Activated T-cell treated with anti-CD3 and anti-CD28 coated beads, Interleukin-2, amount 50 U/mL, for 1 hour (primary cell): Measurements from ENCODE around the gene KCNIP1.
"Not testable (repeated sequence)": the region's sequence is repeated elsewhere in the genome, so short reads cannot be mapped to it uniquely, and the experiment has no call there.

Source experiments
- DNase-seq: peaks from one replicate; pipeline ENCODE4 v3.0.0-alpha.2; 2020

Gene KCNIP1

DNA sequence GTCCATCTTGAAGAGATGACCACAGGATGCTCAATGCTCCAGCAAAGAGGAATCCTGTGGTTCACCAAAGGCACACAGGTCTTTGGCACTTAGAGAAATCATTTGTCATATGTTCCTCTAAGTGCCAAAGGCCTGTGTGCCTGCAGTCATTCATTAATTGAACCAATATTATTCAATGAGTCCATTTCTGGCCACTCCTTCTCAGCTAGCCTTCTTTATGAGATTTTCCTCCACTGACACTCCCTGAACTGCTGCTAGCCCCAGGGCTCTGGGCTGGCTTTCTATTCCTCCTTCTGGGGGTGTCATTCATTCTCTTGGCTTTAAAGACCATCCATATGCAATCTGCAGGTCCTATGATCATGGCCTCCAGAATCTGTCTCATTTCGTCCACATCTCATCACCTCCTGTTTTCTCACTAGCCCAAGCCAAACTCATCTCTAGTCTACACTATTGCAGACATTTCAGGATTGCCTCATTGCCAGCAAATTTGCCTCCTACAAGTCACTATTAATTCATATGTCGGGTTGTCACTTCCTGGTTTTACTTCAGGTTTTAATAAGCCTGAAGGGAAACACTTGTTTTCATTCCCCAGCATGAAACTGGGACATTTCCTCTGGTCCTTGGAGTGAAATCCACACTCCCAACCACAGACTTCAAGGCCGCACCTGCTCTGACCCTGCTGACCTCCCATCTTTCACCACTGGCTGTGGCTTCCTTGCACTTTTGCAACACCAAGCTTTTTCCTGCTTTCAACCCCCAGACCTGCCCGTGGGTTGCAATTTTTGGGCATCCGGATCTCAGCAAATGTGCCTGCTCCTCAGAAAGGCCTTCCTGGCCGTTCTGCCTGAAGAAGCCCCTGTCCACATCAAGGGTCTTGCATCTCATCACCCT lies 35.1 kb downstream of the KCNIP1 start:
- no peak for DNase-seq

DNA sequence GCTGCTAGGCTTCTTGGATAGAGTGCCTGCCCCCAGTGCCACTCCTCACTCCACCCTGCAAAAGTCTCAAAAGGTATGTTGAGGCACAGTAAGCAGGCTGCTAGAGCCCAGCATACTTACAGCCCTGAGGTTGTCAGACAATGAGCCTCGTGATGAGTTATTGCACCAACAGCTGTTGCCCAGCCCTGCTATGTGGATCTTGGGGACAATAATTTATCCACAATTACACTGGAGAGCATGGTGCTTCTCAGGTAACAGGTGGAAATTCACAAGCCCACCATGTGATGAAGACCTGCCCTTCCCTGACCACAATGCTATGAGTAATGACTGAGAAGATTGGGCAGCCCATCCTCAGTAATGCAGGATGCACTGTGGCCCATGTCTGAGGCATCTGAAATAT lies 36.5 kb downstream of the KCNIP1 start:
- DNase-seq: no peak

DNA sequence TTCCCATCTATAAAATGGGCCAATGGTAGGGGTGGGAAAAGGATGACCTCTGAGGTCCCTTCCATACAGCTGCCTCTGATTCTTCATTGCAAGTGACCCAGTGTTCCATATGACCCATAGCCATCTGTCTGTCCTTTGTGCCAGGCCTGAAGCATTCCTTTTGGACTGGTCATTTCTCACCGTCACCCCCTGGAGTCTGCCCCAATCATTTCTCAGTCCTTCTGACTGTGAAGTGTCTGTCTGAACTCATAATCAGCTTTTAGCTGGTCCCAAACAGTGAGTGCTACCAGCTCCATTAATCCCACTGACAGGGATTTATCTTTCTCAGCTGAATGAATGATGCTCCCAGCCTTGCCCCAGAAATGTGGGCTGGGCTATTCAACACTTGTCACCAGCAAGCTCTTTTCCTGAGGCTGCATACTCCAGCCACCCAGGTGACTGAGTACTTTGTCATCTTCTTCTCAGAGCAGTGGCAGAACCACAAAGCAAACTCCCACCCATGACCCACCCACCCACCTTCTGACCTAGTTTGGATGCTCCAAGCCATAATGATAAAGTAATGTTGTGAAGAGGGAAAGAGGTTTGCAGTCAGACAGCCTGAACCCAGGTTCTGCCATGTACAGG lies 37.4 kb downstream of the KCNIP1 start:
- DNase-seq: no peak

DNA sequence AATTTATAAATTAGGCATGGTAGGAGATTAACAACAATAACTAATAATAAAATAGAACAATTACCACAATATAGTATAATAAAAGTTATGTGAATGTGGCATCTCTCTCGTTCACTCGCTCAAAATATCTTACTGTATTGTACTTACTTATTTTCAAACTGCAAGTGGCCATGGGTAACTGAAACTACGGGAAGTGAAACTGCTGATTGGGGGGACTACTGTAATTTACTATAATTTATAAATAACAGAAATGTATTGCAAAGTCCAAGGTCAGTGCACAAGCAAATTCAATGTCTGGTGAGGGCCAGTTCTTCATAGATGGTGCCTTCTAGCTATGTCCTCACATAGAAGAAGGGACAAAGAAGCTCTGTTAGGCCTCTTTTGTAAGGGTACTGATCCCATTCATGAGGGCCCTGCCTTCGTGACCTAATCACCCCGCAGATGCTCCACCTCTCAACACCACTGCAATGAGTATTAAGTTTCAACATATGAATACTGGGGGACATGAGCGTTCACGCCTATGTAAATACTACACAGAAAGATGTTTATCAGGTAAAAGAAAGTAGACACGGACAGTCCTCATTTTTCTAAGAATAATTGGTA lies 39.0 kb downstream of the KCNIP1 start:
- DNase-seq: no peak

DNA sequence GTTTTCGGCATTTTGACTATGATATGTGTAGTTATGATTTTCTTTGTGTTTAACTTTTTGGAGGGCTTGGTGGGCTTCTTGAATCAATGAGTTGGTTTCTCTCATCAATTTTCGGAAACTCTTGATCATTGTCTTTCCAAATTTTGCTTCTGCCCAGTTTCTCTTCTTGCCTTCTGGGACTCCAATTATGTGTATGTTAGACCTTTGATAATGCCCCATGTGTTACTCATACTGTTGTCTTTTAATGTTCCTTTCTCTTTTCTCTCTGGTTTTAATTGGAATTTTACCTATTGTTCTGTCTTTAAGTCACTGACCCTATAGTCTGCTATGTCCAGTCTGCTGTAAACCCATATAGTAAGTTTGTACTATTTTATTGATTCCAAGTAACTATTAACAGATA lies 41.5 kb downstream of the KCNIP1 start:
- DNase-seq: no peak

DNA sequence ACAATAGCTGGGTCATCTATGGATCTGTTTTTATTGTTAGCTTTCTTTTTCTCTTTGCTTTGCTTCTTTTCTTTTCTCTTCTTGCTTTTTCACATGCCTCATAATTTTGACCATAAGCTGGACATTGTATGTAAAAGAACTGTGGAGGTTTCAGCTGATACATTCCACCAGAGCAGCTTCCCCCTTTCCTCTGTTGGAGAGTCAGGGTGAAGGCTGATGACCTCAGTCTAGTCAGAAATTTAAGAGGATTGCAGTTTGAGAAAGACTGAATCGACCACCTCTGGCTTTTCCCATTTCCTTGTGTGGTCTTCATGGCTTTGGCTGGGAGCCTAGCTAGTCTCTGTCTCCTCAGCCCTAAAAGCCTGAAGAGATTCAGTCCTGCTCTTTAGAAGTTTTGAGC lies 42.0 kb downstream of the KCNIP1 start:
- no peak for DNase-seq

DNA sequence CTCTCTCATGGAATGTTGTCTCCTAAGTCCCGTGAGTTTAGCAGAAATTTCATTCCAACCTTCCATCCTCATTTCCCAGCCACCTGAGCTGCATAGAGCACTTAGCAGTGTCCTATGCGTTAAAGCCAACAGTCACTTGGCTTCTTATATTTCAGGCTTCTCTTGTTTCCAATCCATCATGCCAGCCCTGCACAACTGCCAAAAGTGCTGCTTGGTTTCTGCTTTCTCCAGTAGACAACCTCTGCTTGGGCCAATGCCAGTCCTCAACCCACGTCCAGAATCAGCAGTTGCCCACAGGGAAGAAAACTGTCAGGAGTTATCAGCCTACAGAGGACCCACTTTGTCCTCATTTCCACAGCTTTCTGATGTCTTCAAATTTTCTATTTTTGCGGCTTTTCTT lies 42.5 kb downstream of the KCNIP1 start:
- DNase-seq: no peak

DNA sequence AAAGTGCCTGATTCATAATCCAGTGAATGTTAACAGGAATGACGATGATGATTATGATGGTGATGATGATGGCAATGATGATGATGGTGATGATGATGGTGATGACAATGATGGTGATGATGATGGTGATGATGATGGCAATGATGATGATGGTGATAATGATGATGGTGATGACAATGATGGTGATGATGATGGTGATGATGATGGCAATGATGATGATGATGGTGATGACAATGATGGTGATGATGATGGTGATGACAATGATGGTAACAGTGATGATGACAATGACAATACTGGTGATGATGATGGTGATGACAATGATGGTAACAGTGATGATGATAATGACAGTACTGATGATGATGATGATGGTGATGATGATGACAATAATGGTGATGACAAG lies 46.6 kb downstream of the KCNIP1 start:
- DNase-seq: not testable (repeated sequence)

DNA sequence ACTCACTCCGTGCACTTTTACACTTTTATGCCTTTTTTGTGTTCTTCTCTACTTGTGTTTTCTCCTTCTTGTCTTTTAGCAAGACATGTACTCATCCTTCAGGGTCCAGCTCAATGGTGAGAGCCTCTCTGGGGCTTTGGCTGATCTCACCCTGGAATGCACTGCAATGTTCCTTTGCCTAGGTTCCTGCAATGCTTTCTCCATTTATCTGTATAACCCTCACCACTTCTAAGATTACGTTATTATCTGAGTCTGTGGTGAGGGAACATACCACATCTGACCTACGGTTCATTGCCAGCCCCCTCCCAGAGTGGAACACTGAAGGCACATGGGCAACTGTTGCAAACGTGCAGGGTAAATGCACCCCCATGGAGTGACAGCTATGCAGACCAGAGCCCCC lies 47.3 kb downstream of the KCNIP1 start:
- DNase-seq: no peak

DNA sequence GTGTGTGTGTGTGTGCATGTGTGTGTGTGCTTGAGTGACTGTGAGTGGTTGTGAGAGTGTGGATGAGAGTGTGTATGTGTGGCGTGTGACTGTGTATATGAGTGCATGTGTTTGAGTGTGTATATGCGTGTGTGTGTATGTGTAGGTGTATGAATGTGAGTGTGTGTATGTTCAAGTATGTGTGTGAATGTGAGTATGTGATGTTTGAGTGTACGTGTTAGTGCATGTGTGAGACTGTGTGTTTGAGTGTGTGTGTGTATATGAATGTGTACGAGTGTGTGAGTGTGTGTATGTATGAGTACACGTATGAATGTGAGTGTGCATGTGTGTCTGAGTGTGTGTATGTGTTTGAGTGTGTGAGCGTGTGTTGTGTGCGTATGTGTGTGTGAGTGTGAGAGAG lies 47.8 kb downstream of the KCNIP1 start:
- no peak for DNase-seq

DNA sequence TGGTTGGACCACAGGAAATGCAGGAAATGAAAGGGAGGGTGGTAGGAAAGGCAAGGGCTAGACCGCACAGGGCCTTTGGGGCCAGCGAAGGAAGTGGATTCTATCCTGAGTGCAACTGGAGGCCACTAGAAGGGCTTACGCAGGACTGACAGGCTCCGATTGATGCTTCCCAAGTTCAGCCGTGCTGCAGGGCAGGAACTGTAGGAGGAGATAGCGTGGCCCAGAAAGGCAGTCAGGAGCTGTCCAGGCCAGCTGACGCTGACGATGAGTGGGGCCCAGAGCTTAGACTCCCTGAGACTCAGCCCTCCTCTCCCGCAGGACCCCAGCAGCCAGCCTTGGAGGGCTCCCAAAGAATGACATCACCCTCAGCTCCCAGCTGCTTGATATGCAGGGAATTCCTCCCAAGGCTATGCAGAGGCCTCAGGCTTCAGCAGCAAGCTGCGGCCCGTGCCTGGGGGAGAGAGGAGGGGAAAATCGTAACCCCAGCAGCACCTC lies 48.8 kb downstream of the KCNIP1 start:
- no peak for DNase-seq

DNA sequence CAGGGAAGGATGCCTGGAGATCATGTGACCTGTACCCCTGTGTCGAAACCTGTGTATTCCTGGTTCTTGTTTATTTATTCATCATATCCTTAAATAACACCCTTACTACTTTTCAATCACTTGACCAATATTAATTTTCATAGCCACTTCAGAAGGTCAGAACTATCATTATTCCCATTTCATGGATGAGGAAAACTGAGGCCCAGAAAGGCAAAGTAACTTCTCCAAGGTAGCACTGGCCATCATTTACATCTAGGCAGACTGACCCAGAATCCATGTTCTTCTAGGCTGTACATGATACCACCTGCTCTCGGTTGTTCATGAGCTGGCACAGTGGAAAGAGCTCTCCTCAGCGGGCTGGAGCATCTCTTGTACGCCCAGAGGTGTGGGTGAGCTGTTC lies 49.4 kb downstream of the KCNIP1 start:
- DNase-seq: no peak

DNA sequence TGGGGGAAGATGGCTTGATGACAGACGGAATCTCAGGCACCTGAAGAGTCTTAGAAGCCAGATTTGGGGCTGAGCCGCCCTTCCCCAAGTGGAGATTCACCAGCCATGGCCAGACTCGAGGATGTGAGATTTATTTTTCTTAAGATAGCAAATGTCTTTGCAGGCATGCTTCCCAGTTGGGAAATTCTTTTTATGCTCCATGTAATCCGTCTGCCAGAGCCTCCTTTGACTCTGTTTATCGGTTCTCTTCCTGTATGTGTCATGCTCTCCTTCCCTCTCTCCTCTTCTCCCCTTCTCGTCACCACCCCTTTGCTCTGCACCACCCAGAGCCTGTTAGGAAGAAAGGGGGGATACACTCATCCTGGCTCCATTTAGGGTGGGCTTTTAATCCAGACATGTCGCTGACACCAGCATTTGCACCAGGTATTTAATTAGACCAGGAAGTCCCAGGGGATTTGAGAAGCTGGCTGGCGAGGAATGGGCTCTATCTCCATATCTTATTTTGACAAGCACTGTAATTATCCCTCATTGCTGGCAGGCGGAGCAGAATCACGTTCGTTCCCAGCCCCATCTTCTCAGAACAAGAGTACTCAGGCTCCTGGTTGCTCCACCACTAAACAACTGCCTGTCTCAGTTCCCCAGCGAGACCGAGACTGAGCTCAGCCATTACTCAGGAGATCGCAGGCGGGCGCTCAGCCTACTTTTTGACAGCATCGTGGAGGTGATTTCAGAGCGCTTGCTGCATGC lies 50.9 kb downstream of the KCNIP1 start:
- DNase-seq: no peak

DNA sequence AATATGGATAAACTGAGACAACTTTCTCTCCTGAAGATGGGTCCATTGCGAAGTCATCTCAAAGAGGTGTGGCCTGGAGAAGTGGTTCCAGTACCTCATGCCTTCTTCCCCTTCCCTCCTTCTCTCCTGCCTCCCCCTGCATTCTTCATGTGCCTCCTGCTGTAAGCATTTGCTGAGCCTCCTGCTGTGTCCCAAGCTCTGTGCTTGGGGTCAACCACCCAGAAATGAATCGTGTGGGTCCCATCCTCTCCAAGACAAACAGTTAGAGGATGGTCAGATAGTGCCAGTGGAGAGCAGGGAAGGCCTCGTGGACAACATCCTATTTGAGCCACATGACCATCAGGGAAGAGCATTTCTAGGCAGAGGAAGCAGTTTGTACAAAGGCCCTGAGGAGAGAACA lies 53.5 kb downstream of the KCNIP1 start:
- DNase-seq: no peak

DNA sequence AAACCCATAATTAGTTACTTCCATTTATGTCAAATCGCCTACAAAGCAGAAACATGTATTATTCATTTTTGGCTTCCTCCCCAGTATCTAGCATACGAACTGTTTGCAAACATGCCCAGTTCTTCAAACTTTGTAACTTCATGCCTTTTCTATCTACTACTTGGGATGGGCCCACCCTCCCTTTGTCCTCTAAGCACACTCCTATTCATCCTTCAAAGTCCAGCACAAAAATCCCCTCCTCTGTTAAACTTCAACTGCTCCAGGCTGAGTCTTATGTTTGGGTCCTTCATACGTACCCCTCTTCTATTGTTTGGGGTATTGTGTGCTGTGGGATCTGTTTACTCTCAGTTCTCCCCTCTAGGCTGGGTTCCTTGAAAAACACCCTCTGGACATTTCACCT lies 55.5 kb downstream of the KCNIP1 start:
- DNase-seq: no peak

DNA sequence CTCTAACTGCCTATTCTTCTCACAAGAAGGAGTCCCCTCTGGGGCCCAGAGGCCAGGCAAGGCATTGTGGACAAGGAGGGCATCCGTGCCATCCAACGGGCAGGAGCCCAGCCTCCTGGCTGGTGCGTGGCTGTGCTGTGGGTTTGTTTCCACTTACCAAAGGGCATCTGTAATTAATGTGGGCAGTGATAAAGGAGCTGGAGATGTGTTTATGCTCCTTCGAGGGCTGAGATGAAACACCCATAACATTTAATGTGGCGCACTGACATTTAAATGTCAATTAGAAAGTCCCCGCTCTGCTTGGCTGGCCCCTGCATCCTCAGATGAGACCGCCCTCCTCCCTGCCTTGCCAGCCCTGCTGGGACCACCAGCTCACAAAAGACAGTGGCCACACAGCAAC lies 57.1 kb downstream of the KCNIP1 start:
- DNase-seq: no peak

DNA sequence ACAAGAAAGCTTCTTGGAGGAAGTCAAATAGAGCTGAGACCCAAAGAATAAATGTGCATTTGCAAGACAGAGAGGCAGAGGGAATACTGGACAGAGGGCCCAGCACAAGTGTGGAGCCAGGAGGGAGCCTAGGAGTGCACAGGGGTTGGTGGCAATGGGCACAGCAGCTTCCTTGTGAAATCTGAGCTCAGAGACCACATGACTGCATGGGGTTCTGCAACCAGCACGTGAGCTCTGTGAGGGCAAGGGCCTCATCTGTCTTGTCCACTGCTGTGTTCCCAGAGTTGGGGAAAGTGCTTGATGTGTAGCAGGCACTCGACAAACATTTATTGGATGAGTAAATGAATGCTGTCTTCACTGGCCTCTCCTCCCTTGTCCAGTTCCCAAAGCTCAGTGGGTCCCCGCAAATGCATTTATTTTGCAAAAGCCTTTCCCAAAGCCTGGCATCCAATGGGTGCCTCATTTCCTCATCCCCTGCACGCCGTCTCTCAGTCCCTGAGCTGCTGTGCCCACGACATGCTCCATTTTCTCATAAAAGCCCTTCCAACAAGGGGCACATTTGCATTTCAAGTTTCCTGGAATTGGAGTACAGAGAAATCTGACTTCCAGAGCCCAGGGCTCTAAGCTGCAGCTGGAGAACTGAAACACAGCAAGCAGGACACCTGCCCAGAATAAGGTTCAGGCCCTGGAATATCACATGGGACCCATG lies 58.5 kb downstream of the KCNIP1 start:
- no peak for DNase-seq

DNA sequence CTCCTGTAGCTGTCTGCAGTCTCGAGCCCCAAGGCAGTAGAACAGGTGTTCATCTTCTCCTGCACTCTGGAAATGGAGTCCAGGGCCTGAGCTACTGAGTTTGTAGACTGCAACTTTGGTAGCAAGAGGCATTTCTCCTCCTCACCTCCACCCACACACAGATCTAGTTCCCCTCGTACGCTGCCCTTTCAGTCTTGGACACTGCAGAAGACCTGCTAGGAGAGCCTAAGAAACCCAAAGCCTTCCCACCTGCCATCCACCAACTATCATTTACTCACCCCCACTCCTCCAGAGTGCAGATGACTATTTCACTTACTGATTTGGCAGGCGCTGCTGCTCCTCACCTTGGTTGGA lies 59.0 kb downstream of the KCNIP1 start:
- DNase-seq: no peak

DNA sequence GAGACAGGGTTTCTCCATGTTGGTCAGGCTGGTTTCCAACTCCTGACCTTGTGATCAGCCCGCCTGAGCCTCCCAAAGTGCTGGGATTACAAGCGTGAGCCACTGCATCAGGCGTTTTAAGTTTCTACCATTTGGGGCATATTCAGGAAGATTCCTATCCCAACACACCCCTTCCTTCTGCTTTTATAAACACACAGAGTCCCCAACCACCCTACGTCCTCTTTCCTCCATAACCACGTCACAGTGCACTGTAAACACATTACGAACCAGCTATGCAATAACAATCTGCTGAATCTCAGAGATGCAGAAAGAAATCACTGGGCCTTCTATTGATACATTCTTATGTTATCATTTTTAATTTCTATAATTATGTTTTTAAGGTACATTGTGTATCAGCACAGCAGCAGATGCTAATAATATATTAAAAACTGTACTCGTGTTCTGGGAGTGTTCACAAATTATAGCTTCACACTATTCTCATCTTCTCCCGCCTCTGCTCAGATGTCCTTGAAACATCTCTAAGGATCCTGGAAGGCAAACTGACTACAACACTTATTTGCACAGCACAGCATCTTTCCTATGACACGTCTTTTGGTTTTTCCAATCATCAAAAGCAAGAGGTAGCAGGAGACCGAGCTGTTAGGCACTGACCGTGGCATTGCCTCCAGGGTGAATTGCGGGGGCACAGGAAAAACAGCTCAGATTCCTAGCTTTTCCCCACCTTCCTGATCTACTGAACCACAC lies 60.2 kb downstream of the KCNIP1 start:
- no peak for DNase-seq

DNA sequence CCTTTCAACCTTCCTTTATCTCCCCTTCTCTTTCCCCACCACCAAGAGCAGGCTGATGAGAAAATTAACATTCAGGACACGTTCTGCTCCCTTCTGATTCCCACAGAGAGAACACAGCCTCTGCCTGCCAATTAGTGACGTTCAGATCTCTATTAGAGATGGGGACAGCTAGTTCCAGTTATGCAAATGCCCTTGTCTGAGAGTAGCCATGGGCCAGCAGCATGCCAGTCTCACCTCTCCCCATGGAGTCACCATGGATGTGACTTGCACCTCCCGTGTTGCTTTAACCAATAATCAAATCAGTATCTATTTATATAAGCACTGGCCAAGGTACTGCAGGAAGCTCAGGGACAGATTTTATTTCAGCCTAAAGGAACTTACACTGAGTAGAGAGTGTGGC lies 61.3 kb downstream of the KCNIP1 start:
- no peak for DNase-seq

DNA sequence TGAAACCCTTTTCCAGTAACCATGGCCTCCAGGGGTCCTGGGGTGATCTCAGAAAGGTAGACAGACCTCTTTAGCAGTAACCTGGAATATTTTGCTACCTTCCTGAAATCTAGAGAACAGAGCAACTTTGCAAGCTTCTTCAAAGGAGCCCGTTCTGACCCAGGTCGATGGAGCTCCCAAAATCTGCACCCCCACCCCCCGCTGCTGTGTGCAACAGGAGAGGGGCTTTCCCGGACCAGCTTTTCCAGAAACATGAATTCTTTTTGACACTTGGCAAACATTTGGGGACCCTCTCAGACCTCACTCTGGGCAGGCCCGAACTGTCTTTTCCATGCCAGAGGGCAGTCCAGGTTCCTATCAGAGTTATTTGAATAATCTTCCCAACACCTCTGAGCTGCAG lies 65.3 kb downstream of the KCNIP1 start:
- DNase-seq: no peak

DNA sequence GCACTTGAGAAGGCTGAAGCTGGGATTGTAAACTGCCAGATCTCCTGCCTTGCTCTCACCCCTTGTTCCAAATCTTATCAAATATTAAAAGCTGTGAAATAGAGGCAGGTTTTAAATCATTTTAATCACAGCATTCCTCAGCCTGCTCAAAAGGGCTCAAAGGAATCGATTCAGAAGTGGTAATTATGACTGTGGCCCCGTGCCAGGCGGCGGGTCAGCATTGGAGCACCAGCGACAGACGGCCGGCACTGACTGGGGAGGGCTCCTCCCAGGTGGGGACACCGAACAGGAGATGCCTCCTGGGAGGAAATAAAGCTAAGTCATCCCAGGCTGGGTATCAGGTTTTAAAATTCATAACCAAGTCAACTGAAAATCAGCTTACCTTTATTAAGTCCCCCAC lies 66.7 kb downstream of the KCNIP1 start:
- DNase-seq: no peak
